CD4-positive, alpha-beta memory T cell (primary cell): ENCODE results near the gene SIX1. TPM values are rescaled to one million over a fixed set of nuclear protein-coding genes. Genes with fewer than 3 reads are reported as not detected.

Source experiments
- CTCF ChIA-PET: fragments of 350-600 bp; sonication (Branson Sonifier 250); formaldehyde crosslinking; loops from one replicate; lab custom pipeline; 2021; ENCODE audit warnings: inconsistent platforms; ENCODE audit not compliant: partially characterized antibody; lab: Charles Lee
- POLR2A ChIA-PET: fragments of 350-600 bp; sonication (Branson Sonifier 250); formaldehyde crosslinking; loops from one replicate; lab custom pipeline; 2021; ENCODE audit not compliant: partially characterized antibody; lab: Charles Lee
- DNase-seq, 5 donors: peaks; one replicate each; pipeline versions ENCODE4 v3.0.0 to v3.0.0-alpha.2; 2020 to 2022; ENCODE audit warnings: mixed read lengths in 1 of 5
- H3K27ac ChIP-seq: one replicate; pipeline ENCODE4 v1.7.0; 2013; ENCODE audit warnings: low read depth, low read length
- H3K27me3 ChIP-seq: 2 replicates; pipeline ENCODE4 v1.7.0; 2013; ENCODE audit warnings: mild to moderate bottlenecking, low read length, moderate library complexity; ENCODE audit not compliant: insufficient read depth
- H3K36me3 ChIP-seq: 2 replicates; pipeline ENCODE4 v1.7.0; 2013; ENCODE audit warnings: mild to moderate bottlenecking, low read length, moderate library complexity; ENCODE audit not compliant: insufficient read depth
- H3K4me1 ChIP-seq: 2 replicates; pipeline ENCODE4 v1.7.0; 2013; ENCODE audit warnings: mild to moderate bottlenecking, low read length, moderate library complexity; ENCODE audit not compliant: insufficient read depth
- H3K4me3 ChIP-seq, 2 donors: one replicate each; pipeline ENCODE4 v1.7.0; 2013; ENCODE audit warnings: low read length in 2 of 2, mild to moderate bottlenecking in 1 of 2
- H3K9me3 ChIP-seq, 2 donors: one replicate each; pipeline ENCODE4 v1.7.0; 2013; ENCODE audit warnings: low read length in 2 of 2, control low read depth in 1 of 2; ENCODE audit not compliant: control insufficient read depth in 1 of 2
- H3K27ac Mint-ChIP-seq, 7 donors: one replicate each; pipeline ENCODE4 v1.8.0; 2020 to 2021; ENCODE audit warnings: mixed read lengths in 7 of 7, mild to moderate bottlenecking in 6 of 7, inconsistent platforms in 3 of 7, moderate library complexity in 3 of 7
- H3K27me3 Mint-ChIP-seq, 2 donors: one replicate each; pipeline ENCODE4 v1.8.0; 2020 to 2021; ENCODE audit warnings: mixed read lengths in 2 of 2
- H3K36me3 Mint-ChIP-seq, 2 donors: one replicate each; pipeline ENCODE4 v1.8.0; 2020 to 2021; ENCODE audit warnings: mixed read lengths in 2 of 2, inconsistent platforms in 1 of 2, mild to moderate bottlenecking in 1 of 2
- H3K4me1 Mint-ChIP-seq, 4 donors: one replicate each; pipeline ENCODE4 v1.8.0; 2020 to 2021; ENCODE audit warnings: mixed read lengths in 4 of 4, mild to moderate bottlenecking in 1 of 4
- H3K4me3 Mint-ChIP-seq, 8 donors: one replicate each; pipeline ENCODE4 v1.8.0; 2020 to 2021; ENCODE audit warnings: mixed read lengths in 8 of 8, mild to moderate bottlenecking in 7 of 8, moderate library complexity in 6 of 8, inconsistent platforms in 3 of 8
- H3K9me3 Mint-ChIP-seq, 8 donors: one replicate each; pipeline ENCODE4 v1.8.0; 2020 to 2021; ENCODE audit warnings: mixed read lengths in 8 of 8, mild to moderate bottlenecking in 5 of 8, inconsistent platforms in 3 of 8, moderate library complexity in 1 of 8
- intact Hi-C: fragments of 100-400 bp; cut with micrococcal nuclease; formaldehyde crosslinking; loops from one replicate; pipeline ENCODE4 v1.15.1; 2023
- polyA plus RNA-seq, 2 donors: library from polyadenylated mRNA; unstranded; fragments of 300-500 nt; fragmentation: Illumina TruSeq; gene quantifications; one replicate each; pipeline ENCODE4 v1.2.3, GENCODE V29; 2021
- total RNA-seq, 2 experiments: library from RNA; stranded (reverse); gene quantifications; one replicate each; pipeline ENCODE4 v1.2.3, GENCODE V29; 2021

The SIX1 gene
- total and polyA plus RNA-seq, 4 experiments from 2014 or later, result not detected

DNA sequence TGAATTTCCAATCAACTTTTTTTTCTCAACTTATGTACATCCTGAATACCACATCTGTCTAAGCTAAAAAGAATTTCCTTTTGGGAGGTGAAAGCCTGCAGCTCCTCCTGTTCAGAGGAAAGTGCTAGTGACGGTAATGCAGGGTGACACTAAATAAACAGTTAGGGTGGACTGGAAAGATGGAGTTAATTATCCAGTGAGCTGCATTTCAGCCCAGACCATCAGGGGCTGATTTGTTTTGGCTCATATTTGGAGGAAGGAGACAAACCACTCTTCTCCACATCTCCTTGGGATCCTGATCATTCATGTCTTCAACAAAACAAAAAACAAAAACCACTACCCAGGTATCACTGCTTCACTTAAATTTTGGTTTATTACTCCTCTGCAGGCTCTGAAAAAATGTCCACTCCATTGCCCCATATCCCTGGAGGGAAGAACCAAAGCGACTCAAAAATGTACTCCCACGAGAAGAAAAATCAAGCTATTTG, 5.1 kb upstream of the SIX1 start:
- Histone ChIP-seq H3K27ac (no peak overlapping the region), H3K27me3 (peaks cover 70% of the 10 kb centered on the region), H3K9me3 (no peaks in the 10 kb centered on the region), H3K36me3 (no peaks in the 10 kb centered on the region), H3K4me1 (peaks cover 47% of the 10 kb centered on the region), H3K4me3 (no peak overlapping the region)
- H3K27ac Mint-ChIP-seq, result no peak overlapping the region
- H3K36me3 Mint-ChIP-seq, result peaks cover 1 to 5% of the 10 kb centered on the region in 2 donors
- intact Hi-C loops, result no loop called here
- no peak for DNase-seq
- H3K27me3 Mint-ChIP-seq, result peaks cover 68 to 75% of the 10 kb centered on the region in 2 donors
- H3K4me1 Mint-ChIP-seq, result peaks cover 41 to 79% (median 53%) of the 10 kb centered on the region in 4 donors
- POLR2A ChIA-PET, result no interaction called here
- peak overlapping the region in 5 of 8 donors; percentile 0 to 83 (median 41) for H3K4me3 Mint-ChIP-seq
- CTCF ChIA-PET, result interaction anchor here (1.3 kb wide), 1 partner anchor 22 kb away, joined by 3 read pairs; no protein-coding TSS in a partner anchor
- peaks cover 0 to 10% (median 0%) of the 10 kb centered on the region in 8 donors for H3K9me3 Mint-ChIP-seq

DNA sequence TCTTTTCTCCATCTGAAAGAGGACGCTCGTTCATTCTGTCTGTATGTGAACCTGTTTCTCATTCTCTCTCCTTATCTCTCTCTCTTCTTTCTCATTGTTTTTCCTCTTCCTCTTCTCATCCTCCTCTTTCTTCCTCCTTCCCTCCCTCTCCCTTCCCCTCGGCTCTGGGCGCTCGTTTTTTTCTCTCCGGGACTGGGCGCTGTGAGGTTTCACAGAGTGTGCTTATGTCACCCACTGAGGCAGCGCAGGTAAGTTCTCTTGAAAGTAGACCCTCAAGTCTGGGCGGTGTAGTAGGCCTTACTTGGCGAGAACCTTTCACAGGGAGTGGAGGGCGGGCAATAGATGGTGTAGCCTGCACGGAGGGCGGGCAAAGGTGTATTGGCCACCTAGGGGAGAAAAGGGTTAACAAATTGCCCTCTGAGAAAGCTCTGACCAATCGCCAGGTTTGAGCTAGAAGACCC, 4.5 kb upstream of the SIX1 start:
- no peak for DNase-seq
- Histone ChIP-seq H3K27ac (no peak overlapping the region), H3K4me1 (peaks cover 50% of the 10 kb centered on the region), H3K4me3 (no peak overlapping the region), H3K36me3 (no peaks in the 10 kb centered on the region), H3K9me3 (no peaks in the 10 kb centered on the region), H3K27me3 (peaks cover 70% of the 10 kb centered on the region)
- peaks cover 68 to 71% of the 10 kb centered on the region in 2 donors for H3K27me3 Mint-ChIP-seq
- ChIA-PET CTCF (interaction anchor here (1.3 kb wide), 1 partner anchor 21 kb away, joined by 3 read pairs; no protein-coding TSS in a partner anchor), POLR2A (no interaction called here)
- H3K9me3 Mint-ChIP-seq, result peaks cover 0 to 10% (median 0%) of the 10 kb centered on the region in 8 donors
- peak overlapping the region in 7 of 8 donors; percentile 13 to 83 (median 59) for H3K4me3 Mint-ChIP-seq
- no peak overlapping the region for H3K27ac Mint-ChIP-seq
- intact Hi-C loops, result no loop called here
- peaks cover 1 to 5% of the 10 kb centered on the region in 2 donors for H3K36me3 Mint-ChIP-seq
- H3K4me1 Mint-ChIP-seq, result peaks cover 41 to 79% (median 54%) of the 10 kb centered on the region in 4 donors

DNA sequence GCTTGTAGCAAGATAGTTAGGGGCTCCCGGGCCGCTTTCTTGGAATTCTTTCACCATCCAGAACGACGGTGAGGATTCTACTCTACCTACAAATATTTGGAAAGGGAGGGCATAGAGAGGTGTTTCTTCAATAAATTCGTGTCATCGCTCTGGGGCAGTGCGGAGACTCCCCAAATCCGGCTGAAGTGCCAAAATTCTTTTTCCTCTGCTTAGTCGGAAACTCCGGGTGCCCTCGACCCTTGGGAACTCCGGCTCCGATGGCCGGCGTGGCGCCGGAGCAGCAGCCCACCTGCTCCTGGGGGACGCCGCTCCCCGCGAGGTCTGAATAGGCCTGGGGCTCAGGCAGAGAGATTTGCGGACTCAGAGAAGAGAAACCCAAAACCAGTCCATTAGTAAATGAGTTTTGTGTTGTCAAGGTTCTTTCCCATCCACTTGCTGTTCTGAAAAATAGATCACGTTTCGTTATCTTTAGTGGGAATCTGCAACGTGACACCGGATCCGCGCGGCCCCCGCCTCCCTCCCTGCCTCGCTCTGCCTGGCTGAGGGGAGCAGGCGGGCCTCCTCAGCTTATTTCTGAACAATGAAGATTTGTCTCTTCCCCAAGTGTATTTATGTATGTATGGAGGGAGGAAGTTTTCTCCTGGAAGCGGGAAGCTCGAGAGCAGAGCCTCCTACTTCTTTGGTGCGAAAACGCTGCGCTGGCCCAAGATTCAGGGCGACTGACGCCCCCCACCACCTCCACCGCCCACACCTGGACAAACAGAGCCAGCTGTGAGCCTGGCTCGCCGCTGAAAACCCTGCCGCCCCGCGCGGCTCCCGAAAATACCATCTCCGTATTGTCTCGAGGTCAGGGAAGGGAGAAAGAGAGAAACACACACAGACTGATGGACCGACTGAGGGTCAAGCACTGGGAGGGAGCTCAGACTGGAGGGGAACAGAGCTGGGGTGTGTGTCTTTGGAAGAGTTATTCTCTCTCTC, 3.7 kb upstream of the SIX1 start:
- H3K4me3 ChIP-seq, result no peak overlapping the region
- Mint-ChIP-seq H3K4me1 (peaks cover 40 to 80% (median 56%) of the 10 kb centered on the region in 4 donors), H3K27ac (no peak overlapping the region), H3K36me3 (peaks cover 1 to 7% of the 10 kb centered on the region in 2 donors), H3K27me3 (peaks cover 63 to 67% of the 10 kb centered on the region in 2 donors), H3K4me3 (peak overlapping the region in 7 of 8 donors; percentile 13 to 83 (median 62)), H3K9me3 (peaks cover 0 to 12% (median 0%) of the 10 kb centered on the region in 8 donors)
- DNase-seq, result no peak
- H3K4me1 ChIP-seq, result peaks cover 57% of the 10 kb centered on the region
- intact Hi-C loops, result no loop called here
- no peaks in the 10 kb centered on the region for H3K9me3 ChIP-seq
- ChIA-PET CTCF (no interaction called here), POLR2A (no interaction called here)
- H3K27me3 ChIP-seq, result peaks cover 64% of the 10 kb centered on the region
- no peaks in the 10 kb centered on the region for H3K36me3 ChIP-seq
- H3K27ac ChIP-seq, result no peak overlapping the region

DNA sequence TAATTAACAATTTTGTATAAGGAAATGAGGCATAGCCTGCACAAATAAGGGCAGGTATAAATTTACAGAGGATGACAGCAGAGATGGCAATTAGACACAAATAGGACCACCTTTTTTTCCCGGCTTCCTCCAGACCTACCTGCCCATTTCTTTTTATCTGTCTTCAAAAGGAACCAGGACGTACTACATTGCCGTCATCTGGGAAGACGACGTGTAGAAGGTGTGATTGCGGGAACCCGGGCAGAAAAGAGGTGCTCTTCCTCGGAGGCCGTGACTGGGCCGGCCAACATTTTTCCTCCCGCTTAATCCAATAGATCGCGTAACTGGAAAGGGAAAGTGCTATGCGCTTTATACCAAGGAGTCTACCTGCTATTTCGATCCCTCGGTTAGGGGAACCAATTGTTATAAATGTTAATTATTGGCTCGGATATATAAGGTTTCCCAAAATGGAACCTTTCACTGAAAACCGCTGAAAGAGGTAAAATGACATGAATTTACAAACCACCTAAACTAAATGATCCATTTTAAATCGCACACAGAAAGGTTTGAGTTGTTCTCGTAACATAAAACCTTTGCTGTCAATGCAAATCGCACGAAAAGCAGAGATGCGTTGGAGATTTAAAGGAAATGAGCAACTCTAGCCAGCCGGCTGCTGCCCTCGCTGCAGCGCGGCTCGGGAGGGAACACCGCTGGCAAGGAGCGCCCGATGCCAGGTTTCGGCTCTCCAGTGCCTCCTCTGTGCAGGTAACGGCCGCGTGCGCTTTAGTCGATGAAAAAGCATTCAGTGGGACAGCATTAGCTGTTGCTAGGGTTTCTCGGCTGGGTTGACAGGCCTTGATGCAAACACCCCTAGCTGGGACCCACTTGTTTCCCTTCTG, 2.8 kb upstream of the SIX1 start:
- peaks cover 58% of the 10 kb centered on the region for H3K4me1 ChIP-seq
- POLR2A ChIA-PET, result no interaction called here
- H3K27me3 ChIP-seq, result peaks cover 67% of the 10 kb centered on the region
- CTCF ChIA-PET, result no interaction called here
- H3K4me3 Mint-ChIP-seq, result peak overlapping the region in 7 of 8 donors; percentile 21 to 83 (median 49)
- H3K27ac ChIP-seq, result no peak overlapping the region
- H3K36me3 Mint-ChIP-seq, result peaks cover 1 to 9% of the 10 kb centered on the region in 2 donors
- no peak for DNase-seq
- H3K9me3 ChIP-seq, result no peaks in the 10 kb centered on the region
- H3K4me1 Mint-ChIP-seq, result peaks cover 41 to 83% (median 57%) of the 10 kb centered on the region in 4 donors
- intact Hi-C loops, result no loop called here
- no peak overlapping the region for H3K27ac Mint-ChIP-seq
- H3K27me3 Mint-ChIP-seq, result peaks cover 65 to 69% of the 10 kb centered on the region in 2 donors
- H3K4me3 ChIP-seq, result no peak overlapping the region
- H3K36me3 ChIP-seq, result no peaks in the 10 kb centered on the region
- H3K9me3 Mint-ChIP-seq, result peaks cover 0 to 12% (median 0%) of the 10 kb centered on the region in 8 donors

DNA sequence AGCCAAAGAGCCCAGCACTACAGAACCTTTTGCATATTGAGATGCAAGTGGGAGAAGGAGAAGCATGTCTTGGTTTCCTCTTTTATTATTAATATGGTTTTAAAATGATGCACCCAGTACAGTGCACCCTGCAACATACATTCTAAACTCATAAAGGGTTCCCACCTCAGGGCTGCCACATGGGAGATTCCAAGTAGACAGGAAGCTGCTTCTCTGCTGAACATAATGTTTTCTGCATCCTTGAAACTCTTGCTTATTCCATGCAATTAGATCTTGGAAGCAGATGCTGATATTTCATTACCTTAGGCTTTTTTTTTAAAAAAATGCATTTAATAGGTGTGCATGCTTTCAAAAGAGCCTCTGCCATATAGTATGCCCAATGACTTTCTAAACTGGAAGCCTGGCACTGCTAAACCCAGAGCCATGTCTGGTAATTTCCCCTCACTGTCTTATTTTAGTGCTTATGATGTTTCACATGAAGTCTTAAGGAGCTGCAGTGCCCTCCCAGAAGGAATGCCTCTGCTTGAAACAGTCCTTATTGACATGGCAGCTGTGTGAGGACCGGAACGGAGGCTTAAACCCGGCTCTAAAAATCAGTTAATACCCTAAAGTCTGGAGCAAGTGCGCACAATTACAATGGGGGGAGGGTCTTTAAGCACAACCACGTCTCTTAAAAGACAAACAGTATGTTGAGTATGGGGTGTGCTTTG, 2.0 kb upstream of the SIX1 start:
- Mint-ChIP-seq H3K27me3 (peaks cover 67 to 73% of the 10 kb centered on the region in 2 donors), H3K9me3 (peaks cover 0 to 12% (median 0%) of the 10 kb centered on the region in 8 donors), H3K4me3 (peak overlapping the region in 4 of 8 donors; percentile 15 to 83 (median 42)), H3K4me1 (peaks cover 43 to 85% (median 59%) of the 10 kb centered on the region in 4 donors), H3K36me3 (peaks cover 1 to 9% of the 10 kb centered on the region in 2 donors), H3K27ac (no peak overlapping the region)
- no peaks in the 10 kb centered on the region for H3K9me3 ChIP-seq
- CTCF ChIA-PET, result no interaction called here
- H3K4me3 ChIP-seq, result no peak overlapping the region
- no peaks in the 10 kb centered on the region for H3K36me3 ChIP-seq
- DNase-seq, result no peak
- no peak overlapping the region for H3K27ac ChIP-seq
- intact Hi-C loops, result no loop called here
- H3K27me3 ChIP-seq, result peaks cover 67% of the 10 kb centered on the region
- POLR2A ChIA-PET, result no interaction called here
- H3K4me1 ChIP-seq, result peaks cover 52% of the 10 kb centered on the region

DNA sequence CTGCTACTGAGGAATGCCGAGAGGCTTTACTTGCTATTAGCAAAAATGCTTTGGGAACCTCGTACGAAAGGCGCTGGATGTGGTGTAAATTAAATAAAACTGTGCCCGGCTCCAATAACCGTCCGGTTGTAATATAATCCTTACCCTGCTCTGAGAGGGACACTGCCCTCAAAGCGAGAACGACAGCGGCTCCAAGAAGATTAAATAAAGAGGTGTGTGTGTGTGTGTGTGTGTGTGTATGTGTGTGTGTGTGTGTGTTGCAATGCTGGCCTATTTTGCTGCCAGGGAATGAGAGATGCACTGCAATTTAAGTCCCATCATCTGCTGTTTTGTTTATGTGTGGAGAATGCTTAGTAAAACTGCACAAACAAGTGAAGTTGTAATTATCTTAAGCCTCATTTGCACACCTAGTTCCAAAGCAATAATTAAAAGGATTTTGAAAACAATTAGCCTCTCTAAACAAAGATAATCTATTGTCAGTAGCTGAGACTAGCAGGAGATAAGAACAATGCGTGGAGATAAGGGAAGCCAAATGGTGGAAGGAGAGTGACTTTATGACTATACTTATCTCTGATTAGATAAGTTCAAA, 1.2 kb upstream of the SIX1 start:
- H3K4me3 Mint-ChIP-seq, result peak overlapping the region in 4 of 8 donors; percentile 0 to 84 (median 60)
- peaks cover 47% of the 10 kb centered on the region for H3K4me1 ChIP-seq

More for the DNA sequence above, 1.2 kb upstream of the SIX1 start:
- peaks cover 66 to 72% of the 10 kb centered on the region in 2 donors for H3K27me3 Mint-ChIP-seq
- peaks cover 0 to 12% (median 0%) of the 10 kb centered on the region in 8 donors for H3K9me3 Mint-ChIP-seq
- peaks cover 0 to 4% of the 10 kb centered on the region in 2 donors for H3K36me3 Mint-ChIP-seq
- ChIA-PET POLR2A (no interaction called here), CTCF (no interaction called here)
- no peak overlapping the region for H3K4me3 ChIP-seq
- DNase-seq, result no peak
- H3K4me1 Mint-ChIP-seq, result peaks cover 36 to 81% (median 54%) of the 10 kb centered on the region in 4 donors
- intact Hi-C loops, result no loop called here
- no peaks in the 10 kb centered on the region for H3K36me3 ChIP-seq
- peak overlapping the region in 1 of 7 donors; percentile 2 for H3K27ac Mint-ChIP-seq
- no peaks in the 10 kb centered on the region for H3K9me3 ChIP-seq
- no peak overlapping the region for H3K27ac ChIP-seq
- peaks cover 71% of the 10 kb centered on the region for H3K27me3 ChIP-seq
